PC-3 (cell line): ENCODE data around the gene ARNT2.

Experiments
- CTCF ChIP-seq: fragments of 300-600 bp; sonication (generic); conservative IDR thresholded peaks from 2 replicates; pipeline ENCODE4 v1.5.1; 2017; ENCODE audit warnings: antibody characterized with exemption, low read depth, mild to moderate bottlenecking, low read length
- EZH2 ChIP-seq: fragments of 300-600 bp; sonication (generic); IDR thresholded peaks from one replicate; pipeline ENCODE4 v1.6.1; 2017; ENCODE audit warnings: antibody characterized with exemption, mild to moderate bottlenecking, low read length; ENCODE audit not compliant: unreplicated experiment

DNA sequence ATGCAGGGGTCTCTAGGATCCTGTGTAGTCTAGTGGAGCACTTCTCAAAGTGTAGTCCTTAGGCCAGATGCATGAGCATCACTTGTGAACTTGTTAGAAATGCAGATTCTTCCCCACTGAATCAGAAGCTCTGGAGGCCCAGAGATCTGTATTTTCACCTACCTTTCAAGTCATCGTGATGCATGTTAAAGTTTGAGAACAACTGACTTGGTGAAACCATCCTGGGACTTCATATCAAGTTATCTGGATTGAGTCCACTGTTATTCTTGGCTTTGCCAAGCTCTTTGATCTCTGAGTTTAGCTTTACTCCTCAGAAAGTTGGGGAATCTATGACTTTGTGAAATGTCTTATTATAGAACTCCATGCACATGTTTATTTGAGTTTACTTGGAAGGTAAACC, 78.5 kb downstream of the ARNT2 start:
- TF ChIP-seq CTCF = no peak
- no peak for TF ChIP-seq EZH2
